HepG2 (cell line): ENCODE data around the gene LAMA5. TPM values are rescaled to one million over a fixed set of nuclear protein-coding genes. Genes with fewer than 3 reads are reported as not detected.
A peak's percentile ranks its signal among the peaks of the same experiment; 100 is the strongest.

ENCODE experiments used
- CCDC6 ChIP-seq: sonication (generic); formaldehyde crosslinking; IDR thresholded peaks from 2 replicates; pipeline ENCODE4 v1.8.1; 2022; ENCODE audit warnings: mild to moderate bottlenecking, missing genetic modification reagents, moderate library complexity
- CEBPB ChIP-seq: IDR thresholded peaks from 2 replicates; pipeline ENCODE4 v1.6.1; 2011; ENCODE audit warnings: low read depth, low read length, improper control_type of control experiment, borderline replicate concordance
- HOXA3 ChIP-seq: sonication (generic); formaldehyde crosslinking; IDR thresholded peaks from 2 replicates; pipeline ENCODE4 v1.5.0; 2020; ENCODE audit warnings: missing genetic modification reagents
- MAFK ChIP-seq, 2 experiments: IDR thresholded peaks in 1 of 2; conservative IDR thresholded peaks in 1 of 2; 2 replicates each; pipeline ENCODE4 v1.6.1; 2011; ENCODE audit warnings: improper control_type of control experiment in 2 of 2, low read length in 2 of 2
- NR2F1 ChIP-seq, 2 experiments: fragments of 450-650 bp in 1 of 2; formaldehyde crosslinking in 1 of 2; IDR thresholded peaks; 2 replicates each; pipeline versions ENCODE4 v1.5.0 to v1.6.1; 2016 to 2020; ENCODE audit warnings: mild to moderate bottlenecking in 1 of 2, missing compliant biosample characterization in 1 of 2, missing genetic modification reagents in 1 of 2, moderate library complexity in 1 of 2
- PHF21A ChIP-seq: sonication (generic); formaldehyde crosslinking; IDR thresholded peaks from 2 replicates; pipeline ENCODE4 v1.5.0; 2020; ENCODE audit warnings: mild to moderate bottlenecking, missing genetic modification reagents
- RAD51 ChIP-seq: fragments of 450-650 bp; IDR thresholded peaks from 2 replicates; pipeline ENCODE4 v1.6.1; 2016; ENCODE audit warnings: borderline replicate concordance
- RBM22 ChIP-seq: fragments of 200-400 bp; formaldehyde crosslinking; optimal IDR thresholded peaks from 2 replicates; pipeline ENCODE3; 2017; ENCODE audit warnings: mild to moderate bottlenecking, low read length, moderate library complexity
- ZMYM3 ChIP-seq: sonication (generic); formaldehyde crosslinking; IDR thresholded peaks from 2 replicates; pipeline ENCODE4 v1.5.1; 2020; ENCODE audit warnings: mild to moderate bottlenecking, missing genetic modification reagents
- ZNF263 ChIP-seq: sonication (generic); formaldehyde crosslinking; IDR thresholded peaks from 2 replicates; pipeline ENCODE4 v1.4.0; 2020; ENCODE audit warnings: missing genetic modification reagents
- ZNF576 ChIP-seq: sonication (generic); formaldehyde crosslinking; IDR thresholded peaks from 2 replicates; pipeline ENCODE4 v1.4.0; 2020; ENCODE audit warnings: mild to moderate bottlenecking, missing genetic modification reagents
- ZNF616 ChIP-seq: sonication (generic); formaldehyde crosslinking; IDR thresholded peaks from 2 replicates; pipeline ENCODE4 v1.5.0; 2020; ENCODE audit warnings: low read depth, mild to moderate bottlenecking, missing genetic modification reagents
- ZNF672 ChIP-seq: sonication (generic); formaldehyde crosslinking; IDR thresholded peaks from 2 replicates; pipeline ENCODE4 v1.8.1; 2022; ENCODE audit warnings: missing genetic modification reagents
- ZNF724P ChIP-seq: sonication (generic); formaldehyde crosslinking; IDR thresholded peaks from 2 replicates; pipeline ENCODE4 v1.8.0; 2022; ENCODE audit warnings: missing genetic modification reagents, borderline replicate concordance
- ZUFSP ChIP-seq: sonication (generic); formaldehyde crosslinking; IDR thresholded peaks from 2 replicates; pipeline ENCODE4 v1.9.0; 2021; ENCODE audit warnings: missing genetic modification reagents, mild to moderate bottlenecking, borderline replicate concordance
- polyA plus RNA-seq, 8 experiments: library from polyadenylated mRNA; depleted of rRNA in 3 of 8; stranded (reverse) in 7 of 8; unstranded in 1 of 8; fragments of >200 nt; fragmentation: Illumina TruSeq in 4 of 8; extraction: Trizol in 4 of 8; gene quantifications; 2 replicates each; pipeline versions ENCODE4 v1.2.1 to v1.2.3, GENCODE V29; 2011 to 2016; ENCODE audit warnings: low read depth in 4 of 8, missing spikeins in 1 of 8, mixed read lengths in 1 of 8; ENCODE audit not compliant: insufficient read depth in 1 of 8
- total RNA-seq, 5 experiments: library from RNA; depleted of rRNA; stranded (reverse); fragments of >200 nt; fragmentation: Illumina TruSeq; extraction: Trizol; gene quantifications; 2 replicates each; pipeline ENCODE4 v1.2.3, GENCODE V29; 2016; ENCODE audit warnings: low read depth in 1 of 5
- TF ChIP-seq, protein P1 (sequence below), 2 experiments: fragments of 450-650 bp in 1 of 2; sonication (generic) in 1 of 2; formaldehyde crosslinking in 1 of 2; IDR thresholded peaks; 2 replicates each; pipeline versions ENCODE4 v1.6.1 to v1.8.0; 2016 to 2022; ENCODE audit warnings: antibody characterized with exemption in 1 of 2, mild to moderate bottlenecking in 1 of 2, missing genetic modification reagents in 1 of 2
- TF ChIP-seq, protein P2 (sequence below): sonication (generic); formaldehyde crosslinking; IDR thresholded peaks from 2 replicates; pipeline ENCODE4 v1.5.0; 2020; ENCODE audit warnings: missing genetic modification reagents, mild to moderate bottlenecking, borderline replicate concordance

LAMA5 gene
- total and polyA plus RNA-seq, 2 of the 13 experiments (the other 11 are each of a cell fraction or from before 2014, with no cell fraction given): 21.0 to 44.7 TPM

- no peak for TF ChIP-seq ZUFSP (CRISPR knock-in tag)
- TF ChIP-seq ZNF263 (CRISPR knock-in tag): no peak
- no peak for TF ChIP-seq ZMYM3 (CRISPR knock-in tag)
- TF ChIP-seq CEBPB: no peak
- no peak for TF ChIP-seq NR2F1 (CRISPR knock-in tag; IDR thresholded peaks at IDR 0.05)
- TF ChIP-seq ZNF724P (CRISPR knock-in tag): peak; percentile 80; the same call in 1 of the 2 replicates
- no peak for TF ChIP-seq ZNF672
- no peak for TF ChIP-seq RAD51
- no peak for TF ChIP-seq RBM22
- 0 out of 2 replicates have a peak, but pooled peaks have one; percentile 15 for TF ChIP-seq PHF21A
- TF ChIP-seq HOXA3: no peak
- TF ChIP-seq ZNF576 (CRISPR knock-in tag): no peak
- TF ChIP-seq, protein P1, sequence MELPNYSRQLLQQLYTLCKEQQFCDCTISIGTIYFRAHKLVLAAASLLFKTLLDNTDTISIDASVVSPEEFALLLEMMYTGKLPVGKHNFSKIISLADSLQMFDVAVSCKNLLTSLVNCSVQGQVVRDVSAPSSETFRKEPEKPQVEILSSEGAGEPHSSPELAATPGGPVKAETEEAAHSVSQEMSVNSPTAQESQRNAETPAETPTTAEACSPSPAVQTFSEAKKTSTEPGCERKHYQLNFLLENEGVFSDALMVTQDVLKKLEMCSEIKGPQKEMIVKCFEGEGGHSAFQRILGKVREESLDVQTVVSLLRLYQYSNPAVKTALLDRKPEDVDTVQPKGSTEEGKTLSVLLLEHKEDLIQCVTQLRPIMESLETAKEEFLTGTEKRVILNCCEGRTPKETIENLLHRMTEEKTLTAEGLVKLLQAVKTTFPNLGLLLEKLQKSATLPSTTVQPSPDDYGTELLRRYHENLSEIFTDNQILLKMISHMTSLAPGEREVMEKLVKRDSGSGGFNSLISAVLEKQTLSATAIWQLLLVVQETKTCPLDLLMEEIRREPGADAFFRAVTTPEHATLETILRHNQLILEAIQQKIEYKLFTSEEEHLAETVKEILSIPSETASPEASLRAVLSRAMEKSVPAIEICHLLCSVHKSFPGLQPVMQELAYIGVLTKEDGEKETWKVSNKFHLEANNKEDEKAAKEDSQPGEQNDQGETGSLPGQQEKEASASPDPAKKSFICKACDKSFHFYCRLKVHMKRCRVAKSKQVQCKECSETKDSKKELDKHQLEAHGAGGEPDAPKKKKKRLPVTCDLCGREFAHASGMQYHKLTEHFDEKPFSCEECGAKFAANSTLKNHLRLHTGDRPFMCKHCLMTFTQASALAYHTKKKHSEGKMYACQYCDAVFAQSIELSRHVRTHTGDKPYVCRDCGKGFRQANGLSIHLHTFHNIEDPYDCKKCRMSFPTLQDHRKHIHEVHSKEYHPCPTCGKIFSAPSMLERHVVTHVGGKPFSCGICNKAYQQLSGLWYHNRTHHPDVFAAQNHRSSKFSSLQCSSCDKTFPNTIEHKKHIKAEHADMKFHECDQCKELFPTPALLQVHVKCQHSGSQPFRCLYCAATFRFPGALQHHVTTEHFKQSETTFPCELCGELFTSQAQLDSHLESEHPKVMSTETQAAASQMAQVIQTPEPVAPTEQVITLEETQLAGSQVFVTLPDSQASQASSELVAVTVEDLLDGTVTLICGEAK (IDR thresholded peaks at IDR 0.05): no peak
- TF ChIP-seq, protein P1 (CRISPR knock-in tag; IDR thresholded peaks at IDR 0.05): no peak
- TF ChIP-seq, protein P2, sequence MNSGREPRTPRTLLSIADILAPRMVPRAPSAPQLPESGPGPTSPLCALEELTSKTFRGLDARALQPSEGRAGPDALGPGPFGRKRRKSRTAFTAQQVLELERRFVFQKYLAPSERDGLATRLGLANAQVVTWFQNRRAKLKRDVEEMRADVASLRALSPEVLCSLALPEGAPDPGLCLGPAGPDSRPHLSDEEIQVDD: no peak; the same call in 1 of the 2 replicates
- 0 out of 2 replicates have a peak, but pooled peaks have one; percentile 23 for TF ChIP-seq ZNF616 (CRISPR knock-in tag)
- no peak for TF ChIP-seq MAFK (conservative IDR thresholded peaks at IDR 0.05 in 1 of 2, IDR thresholded peaks at IDR 0.05 in 1 of 2; ENCODE audit: low read length in 2 of 2)
- no peak for TF ChIP-seq CCDC6 (CRISPR knock-in tag)
These were observed 43.8 kb upstream of the LAMA5 start (continued) for GRCh38 chr20:62410746-62411478.
